Measurements from ENCODE around the gene OSBPL2. TPM values are rescaled to one million over a fixed set of nuclear protein-coding genes. Genes with fewer than 3 reads are reported as not detected.

Gene OSBPL2
- total and polyA plus RNA-seq, 4 donors: 9.9 to 19.7 (median 12.3) TPM

DNA sequence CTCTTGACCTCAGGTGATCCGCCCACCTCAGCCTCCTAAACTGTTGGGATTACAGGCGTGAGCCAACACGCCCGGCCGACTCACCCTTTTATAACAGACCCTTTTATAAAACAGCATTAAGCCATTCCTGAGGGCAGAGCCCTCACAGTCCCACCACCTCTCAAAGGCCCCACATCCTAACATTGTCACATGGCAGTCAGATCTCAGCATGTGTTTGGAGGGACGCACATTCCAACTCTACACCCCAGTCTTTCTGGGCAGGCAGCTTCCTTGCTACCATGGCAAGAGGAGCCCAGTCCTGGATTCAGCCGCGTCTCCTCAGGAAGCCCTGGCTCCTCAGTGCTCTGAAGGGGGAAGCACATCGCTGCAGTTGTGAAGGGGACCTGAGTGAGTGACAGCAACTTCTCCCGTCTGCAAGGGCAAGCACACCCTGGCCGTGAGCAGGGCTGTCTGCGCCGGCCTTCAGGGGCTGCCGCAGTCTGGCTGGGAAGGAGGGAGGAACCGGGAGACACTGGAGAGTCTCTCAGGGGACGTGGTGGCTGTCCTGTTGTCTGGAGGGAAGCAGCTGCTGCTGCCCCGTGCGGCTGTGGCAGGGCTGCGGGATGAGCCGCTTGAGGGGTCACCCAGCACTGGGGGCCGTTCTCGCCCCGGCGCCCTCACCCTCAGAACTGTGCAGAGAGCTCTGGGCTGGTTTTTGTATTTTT, 15.9 kb downstream of the OSBPL2 start:
- Histone ChIP-seq H3K9me3 (ENCODE audit: control insufficient read depth in 4 of 4, low read length in 3 of 4) (no peaks in the 10 kb centered on the region), H3K36me3 (ENCODE audit: control insufficient read depth in 4 of 4, insufficient read depth in 3 of 4, low read depth in 1 of 4, low read length in 3 of 4) (peaks cover 2 to 25% (median 8%) of the 10 kb centered on the region in 4 donors), H3K4me1 (ENCODE audit: control insufficient read depth in 4 of 4, insufficient read depth in 4 of 4, low read length in 3 of 4) (no peaks in the 10 kb centered on the region), H3K9ac (ENCODE audit: low read depth in 1 of 2, low read length in 2 of 2) (no peak overlapping the region), H3K27me3 (ENCODE audit: control insufficient read depth in 4 of 4, insufficient read depth in 4 of 4, low read length in 3 of 4) (no peaks in the 10 kb centered on the region), H3K27ac (ENCODE audit: low read depth in 1 of 2, low read length in 2 of 2) (no peak overlapping the region), H3K4me3 (ENCODE audit: low read depth in 1 of 3, low read length in 3 of 3) (no peak overlapping the region)
- 89% methylated on average over 24 of the region's 24 CpGs for WGBS
- TF ChIP-seq SP1 (IDR thresholded peaks at IDR 0.05) (no peak), NR2F2 (IDR thresholded peaks at IDR 0.05) (no peak), RAD21 (IDR thresholded peaks at IDR 0.05) (no peak), TAF1 (conservative IDR thresholded peaks at IDR 0.05) (no peak)
- TF ChIP-seq, protein P1, sequence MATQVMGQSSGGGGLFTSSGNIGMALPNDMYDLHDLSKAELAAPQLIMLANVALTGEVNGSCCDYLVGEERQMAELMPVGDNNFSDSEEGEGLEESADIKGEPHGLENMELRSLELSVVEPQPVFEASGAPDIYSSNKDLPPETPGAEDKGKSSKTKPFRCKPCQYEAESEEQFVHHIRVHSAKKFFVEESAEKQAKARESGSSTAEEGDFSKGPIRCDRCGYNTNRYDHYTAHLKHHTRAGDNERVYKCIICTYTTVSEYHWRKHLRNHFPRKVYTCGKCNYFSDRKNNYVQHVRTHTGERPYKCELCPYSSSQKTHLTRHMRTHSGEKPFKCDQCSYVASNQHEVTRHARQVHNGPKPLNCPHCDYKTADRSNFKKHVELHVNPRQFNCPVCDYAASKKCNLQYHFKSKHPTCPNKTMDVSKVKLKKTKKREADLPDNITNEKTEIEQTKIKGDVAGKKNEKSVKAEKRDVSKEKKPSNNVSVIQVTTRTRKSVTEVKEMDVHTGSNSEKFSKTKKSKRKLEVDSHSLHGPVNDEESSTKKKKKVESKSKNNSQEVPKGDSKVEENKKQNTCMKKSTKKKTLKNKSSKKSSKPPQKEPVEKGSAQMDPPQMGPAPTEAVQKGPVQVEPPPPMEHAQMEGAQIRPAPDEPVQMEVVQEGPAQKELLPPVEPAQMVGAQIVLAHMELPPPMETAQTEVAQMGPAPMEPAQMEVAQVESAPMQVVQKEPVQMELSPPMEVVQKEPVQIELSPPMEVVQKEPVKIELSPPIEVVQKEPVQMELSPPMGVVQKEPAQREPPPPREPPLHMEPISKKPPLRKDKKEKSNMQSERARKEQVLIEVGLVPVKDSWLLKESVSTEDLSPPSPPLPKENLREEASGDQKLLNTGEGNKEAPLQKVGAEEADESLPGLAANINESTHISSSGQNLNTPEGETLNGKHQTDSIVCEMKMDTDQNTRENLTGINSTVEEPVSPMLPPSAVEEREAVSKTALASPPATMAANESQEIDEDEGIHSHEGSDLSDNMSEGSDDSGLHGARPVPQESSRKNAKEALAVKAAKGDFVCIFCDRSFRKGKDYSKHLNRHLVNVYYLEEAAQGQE (IDR thresholded peaks at IDR 0.05): no peak
- no peak for DNase-seq (ENCODE audit: low spot score)

DNA sequence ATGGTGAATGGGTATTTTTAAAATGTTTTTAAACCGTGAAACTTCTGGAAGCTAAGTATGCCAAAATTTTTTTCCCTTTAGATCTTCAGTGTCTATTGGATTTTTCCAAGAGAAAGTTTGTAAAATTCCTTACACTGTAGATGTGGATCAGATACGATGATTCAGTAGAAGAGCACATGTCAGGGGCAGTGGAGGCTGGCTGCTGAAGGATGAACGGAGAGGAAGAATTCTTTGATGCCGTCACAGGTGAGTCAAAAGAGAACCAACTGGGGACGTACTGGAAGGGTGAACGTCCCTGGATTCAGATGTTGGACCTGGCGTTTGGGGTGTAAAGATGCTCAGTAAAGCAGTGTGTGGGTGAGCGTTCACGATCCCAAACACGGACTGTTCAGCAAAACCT, 17.7 kb downstream of the OSBPL2 start:
- no peak overlapping the region for H3K27ac ChIP-seq (ENCODE audit: low read depth in 1 of 2, low read length in 2 of 2)
- no peak for DNase-seq (ENCODE audit: low spot score)
- no peaks in the 10 kb centered on the region for H3K9me3 ChIP-seq (ENCODE audit: control insufficient read depth in 4 of 4, low read length in 3 of 4)
- H3K27me3 ChIP-seq (ENCODE audit: control insufficient read depth in 4 of 4, insufficient read depth in 4 of 4, low read length in 3 of 4): no peaks in the 10 kb centered on the region
- peaks cover 2 to 36% (median 17%) of the 10 kb centered on the region in 4 donors for H3K36me3 ChIP-seq (ENCODE audit: control insufficient read depth in 4 of 4, insufficient read depth in 3 of 4, low read depth in 1 of 4, low read length in 3 of 4)
- no peak overlapping the region for H3K4me3 ChIP-seq (ENCODE audit: low read depth in 1 of 3, low read length in 3 of 3)
- H3K9ac ChIP-seq (ENCODE audit: low read depth in 1 of 2, low read length in 2 of 2): no peak overlapping the region
- TF ChIP-seq, protein P2, sequence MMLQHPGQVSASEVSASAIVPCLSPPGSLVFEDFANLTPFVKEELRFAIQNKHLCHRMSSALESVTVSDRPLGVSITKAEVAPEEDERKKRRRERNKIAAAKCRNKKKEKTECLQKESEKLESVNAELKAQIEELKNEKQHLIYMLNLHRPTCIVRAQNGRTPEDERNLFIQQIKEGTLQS (IDR thresholded peaks at IDR 0.05): no peak
- no peak for TF ChIP-seq RXRA (IDR thresholded peaks at IDR 0.05)
- no peak for TF ChIP-seq TAF1 (conservative IDR thresholded peaks at IDR 0.05)
- no peak for TF ChIP-seq FOXA2 (IDR thresholded peaks at IDR 0.05)
- no peak for TF ChIP-seq MAX (IDR thresholded peaks at IDR 0.05)
- no peak for TF ChIP-seq NR2F2 (IDR thresholded peaks at IDR 0.05)
- TF ChIP-seq RAD21 (IDR thresholded peaks at IDR 0.05): no peak
- TF ChIP-seq HNF4A (conservative IDR thresholded peaks at IDR 0.05): no peak
- TF ChIP-seq, protein P3, sequence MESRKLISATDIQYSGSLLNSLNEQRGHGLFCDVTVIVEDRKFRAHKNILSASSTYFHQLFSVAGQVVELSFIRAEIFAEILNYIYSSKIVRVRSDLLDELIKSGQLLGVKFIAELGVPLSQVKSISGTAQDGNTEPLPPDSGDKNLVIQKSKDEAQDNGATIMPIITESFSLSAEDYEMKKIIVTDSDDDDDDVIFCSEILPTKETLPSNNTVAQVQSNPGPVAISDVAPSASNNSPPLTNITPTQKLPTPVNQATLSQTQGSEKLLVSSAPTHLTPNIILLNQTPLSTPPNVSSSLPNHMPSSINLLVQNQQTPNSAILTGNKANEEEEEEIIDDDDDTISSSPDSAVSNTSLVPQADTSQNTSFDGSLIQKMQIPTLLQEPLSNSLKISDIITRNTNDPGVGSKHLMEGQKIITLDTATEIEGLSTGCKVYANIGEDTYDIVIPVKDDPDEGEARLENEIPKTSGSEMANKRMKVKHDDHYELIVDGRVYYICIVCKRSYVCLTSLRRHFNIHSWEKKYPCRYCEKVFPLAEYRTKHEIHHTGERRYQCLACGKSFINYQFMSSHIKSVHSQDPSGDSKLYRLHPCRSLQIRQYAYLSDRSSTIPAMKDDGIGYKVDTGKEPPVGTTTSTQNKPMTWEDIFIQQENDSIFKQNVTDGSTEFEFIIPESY (IDR thresholded peaks at IDR 0.05): no peak
- no peak for TF ChIP-seq SP1 (IDR thresholded peaks at IDR 0.05)
- TF ChIP-seq HNF4G (IDR thresholded peaks at IDR 0.05): no peak
- no peak for TF ChIP-seq YY1 (IDR thresholded peaks at IDR 0.05)
- TF ChIP-seq, protein P1 (IDR thresholded peaks at IDR 0.05): no peak
- TF ChIP-seq GABPA (IDR thresholded peaks at IDR 0.05 in 1 of 2, conservative IDR thresholded peaks at IDR 0.05 in 1 of 2): no peak
- TF ChIP-seq, protein P4, sequence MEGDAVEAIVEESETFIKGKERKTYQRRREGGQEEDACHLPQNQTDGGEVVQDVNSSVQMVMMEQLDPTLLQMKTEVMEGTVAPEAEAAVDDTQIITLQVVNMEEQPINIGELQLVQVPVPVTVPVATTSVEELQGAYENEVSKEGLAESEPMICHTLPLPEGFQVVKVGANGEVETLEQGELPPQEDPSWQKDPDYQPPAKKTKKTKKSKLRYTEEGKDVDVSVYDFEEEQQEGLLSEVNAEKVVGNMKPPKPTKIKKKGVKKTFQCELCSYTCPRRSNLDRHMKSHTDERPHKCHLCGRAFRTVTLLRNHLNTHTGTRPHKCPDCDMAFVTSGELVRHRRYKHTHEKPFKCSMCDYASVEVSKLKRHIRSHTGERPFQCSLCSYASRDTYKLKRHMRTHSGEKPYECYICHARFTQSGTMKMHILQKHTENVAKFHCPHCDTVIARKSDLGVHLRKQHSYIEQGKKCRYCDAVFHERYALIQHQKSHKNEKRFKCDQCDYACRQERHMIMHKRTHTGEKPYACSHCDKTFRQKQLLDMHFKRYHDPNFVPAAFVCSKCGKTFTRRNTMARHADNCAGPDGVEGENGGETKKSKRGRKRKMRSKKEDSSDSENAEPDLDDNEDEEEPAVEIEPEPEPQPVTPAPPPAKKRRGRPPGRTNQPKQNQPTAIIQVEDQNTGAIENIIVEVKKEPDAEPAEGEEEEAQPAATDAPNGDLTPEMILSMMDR (IDR thresholded peaks at IDR 0.05; ENCODE audit: low read depth, low read length, missing input control): no peak
- TF ChIP-seq JUND (IDR thresholded peaks at IDR 0.05): no peak
- no peak for TF ChIP-seq FOXA1 (IDR thresholded peaks at IDR 0.05)
- TF ChIP-seq EGR1 (IDR thresholded peaks at IDR 0.05; ENCODE audit: low read depth in 2 of 2): no peak
- no peaks in the 10 kb centered on the region for H3K4me1 ChIP-seq (ENCODE audit: control insufficient read depth in 4 of 4, insufficient read depth in 4 of 4, low read length in 3 of 4)
- WGBS: 98% methylated on average over 10 of the region's 10 CpGs

All from liver (tissue), 9 donors.